GM12874 (cell line): ENCODE measurements around the gene LRCH1.

Experiments
- CTCF ChIP-seq: IDR thresholded peaks from 2 replicates; pipeline ENCODE4 v1.5.1; 2011; ENCODE audit warnings: low read depth, mild to moderate bottlenecking, control low read depth, low read length, moderate library complexity; ENCODE audit not compliant: insufficient read depth

The LRCH1 gene

GRCh38 chr13:46633416-46633815 is 80.4 kb downstream of the LRCH1 start:
- TF ChIP-seq CTCF, result no peak

GRCh38 chr13:46636451-46636850 is 83.5 kb downstream of the LRCH1 start:
- no peak for TF ChIP-seq CTCF

GRCh38 chr13:46637213-46637612 is 84.2 kb downstream of the LRCH1 start:
- no peak for TF ChIP-seq CTCF

GRCh38 chr13:46638262-46638661 is 85.3 kb downstream of the LRCH1 start:
- no peak for TF ChIP-seq CTCF

- no peak for TF ChIP-seq CTCF
These were observed 86.3 kb downstream of the LRCH1 start for GRCh38 chr13:46639033-46639981.

- TF ChIP-seq CTCF, result no peak
These were observed 87.9 kb downstream of the LRCH1 start for GRCh38 chr13:46640843-46641242.

GRCh38 chr13:46641274-46642081 is 88.5 kb downstream of the LRCH1 start:
- TF ChIP-seq CTCF, result no peak
